ENCODE data around the gene MMP26. TPM values are rescaled to one million over a fixed set of nuclear protein-coding genes. Genes with fewer than 3 reads are reported as not detected.

MMP26 gene
- total and polyA plus RNA-seq, 2 experiments from 2014 or later, result not detected

GRCh38 chr11:4727171-4727570 lies 22.6 kb downstream of the MMP26 start:
- TF ChIP-seq EZH2 (IDR thresholded peaks at IDR 0.05; ENCODE audit: insufficient read depth, poor library complexity, severe bottlenecking) (no peak), EZH2phosphoT487 (IDR thresholded peaks at IDR 0.05; ENCODE audit: insufficient read depth, low read depth) (no peak)
- Histone ChIP-seq H2AFZ (no peak overlapping the region), H3K27ac (no peak overlapping the region), H3K4me1 (ENCODE audit: insufficient read depth) (no peaks in the 10 kb centered on the region), H3K4me2 (ENCODE audit: unreplicated experiment) (no peak overlapping the region), H3K9me2 (ENCODE audit: insufficient read depth) (no peaks in the 10 kb centered on the region), H3F3A (ENCODE audit: insufficient read depth) (no peaks in the 10 kb centered on the region), H3K4me3 (no peak overlapping the region), H3K36me3 (ENCODE audit: low read depth) (no peaks in the 10 kb centered on the region), H4K20me1 (ENCODE audit: insufficient read depth) (no peaks in the 10 kb centered on the region), H3K9me3 (ENCODE audit: low read depth) (no peaks in the 10 kb centered on the region), H3K9ac (no peak overlapping the region), H3K27me3 (replicated peaks; ENCODE audit: insufficient read depth) (no peaks in the 10 kb centered on the region), H3K79me2 (ENCODE audit: insufficient read depth) (no peaks in the 10 kb centered on the region)
- in situ Hi-C loops (cut with MboI), result no loop called here
- no peak for DNase-seq
- WGBS, 2 experiments (ENCODE audit: low coverage in 1 of 2, low lambda C conversion rate in 2 of 2, missing lambda C conversion rate in 2 of 2), result 26 to 39% methylated on average over 2 of the region's 2 CpGs

- Histone ChIP-seq H2AFZ (no peak overlapping the region), H3K9me3 (ENCODE audit: low read depth) (no peaks in the 10 kb centered on the region), H3K79me2 (ENCODE audit: insufficient read depth) (no peaks in the 10 kb centered on the region), H3K4me2 (ENCODE audit: unreplicated experiment) (no peak overlapping the region), H3K9me2 (ENCODE audit: insufficient read depth) (no peaks in the 10 kb centered on the region), H3F3A (ENCODE audit: insufficient read depth) (no peaks in the 10 kb centered on the region), H3K27me3 (replicated peaks; ENCODE audit: insufficient read depth) (no peaks in the 10 kb centered on the region), H3K4me1 (ENCODE audit: insufficient read depth) (no peaks in the 10 kb centered on the region), H3K27ac (no peak overlapping the region), H3K4me3 (no peak overlapping the region), H4K20me1 (ENCODE audit: insufficient read depth) (no peaks in the 10 kb centered on the region), H3K9ac (no peak overlapping the region), H3K36me3 (ENCODE audit: low read depth) (no peaks in the 10 kb centered on the region)
- TF ChIP-seq EZH2phosphoT487 (IDR thresholded peaks at IDR 0.05; ENCODE audit: insufficient read depth, low read depth) (no peak), EZH2 (IDR thresholded peaks at IDR 0.05; ENCODE audit: insufficient read depth, poor library complexity, severe bottlenecking) (no peak)
- no peak for DNase-seq
- 5 to 14% methylated on average over 2 of the region's 2 CpGs for WGBS, 2 experiments (ENCODE audit: low coverage in 1 of 2, low lambda C conversion rate in 2 of 2, missing lambda C conversion rate in 2 of 2)
- in situ Hi-C loops (cut with MboI), result no loop called here
Observed at GRCh38 chr11:4740735-4741134, 36.2 kb downstream of the MMP26 start.

GRCh38 chr11:4748438-4748837 lies 43.9 kb downstream of the MMP26 start:
- Histone ChIP-seq H2AFZ (no peak overlapping the region), H3K9me2 (ENCODE audit: insufficient read depth) (no peaks in the 10 kb centered on the region), H3K4me3 (no peak overlapping the region), H3K9me3 (ENCODE audit: low read depth) (no peaks in the 10 kb centered on the region), H3K27me3 (replicated peaks; ENCODE audit: insufficient read depth) (no peaks in the 10 kb centered on the region), H3F3A (ENCODE audit: insufficient read depth) (no peaks in the 10 kb centered on the region), H3K9ac (no peak overlapping the region), H3K4me2 (ENCODE audit: unreplicated experiment) (no peak overlapping the region), H3K36me3 (ENCODE audit: low read depth) (no peaks in the 10 kb centered on the region), H3K27ac (no peak overlapping the region), H3K79me2 (ENCODE audit: insufficient read depth) (no peaks in the 10 kb centered on the region), H4K20me1 (ENCODE audit: insufficient read depth) (no peaks in the 10 kb centered on the region), H3K4me1 (ENCODE audit: insufficient read depth) (no peaks in the 10 kb centered on the region)
- 24 to 27% methylated on average over 6 of the region's 6 CpGs for WGBS, 2 experiments (ENCODE audit: low coverage in 1 of 2, low lambda C conversion rate in 2 of 2, missing lambda C conversion rate in 2 of 2)
- TF ChIP-seq EZH2phosphoT487 (IDR thresholded peaks at IDR 0.05; ENCODE audit: insufficient read depth, low read depth) (no peak), EZH2 (IDR thresholded peaks at IDR 0.05; ENCODE audit: insufficient read depth, poor library complexity, severe bottlenecking) (no peak)
- in situ Hi-C loops (cut with MboI), result no loop called here
- DNase-seq, result peak; percentile 31

- Histone ChIP-seq H3K9me3 (ENCODE audit: low read depth) (no peaks in the 10 kb centered on the region), H3F3A (ENCODE audit: insufficient read depth) (no peaks in the 10 kb centered on the region), H3K4me3 (no peak overlapping the region), H3K36me3 (ENCODE audit: low read depth) (no peaks in the 10 kb centered on the region), H4K20me1 (ENCODE audit: insufficient read depth) (no peaks in the 10 kb centered on the region), H2AFZ (no peak overlapping the region), H3K4me1 (ENCODE audit: insufficient read depth) (no peaks in the 10 kb centered on the region), H3K27me3 (replicated peaks; ENCODE audit: insufficient read depth) (no peaks in the 10 kb centered on the region), H3K9me2 (ENCODE audit: insufficient read depth) (no peaks in the 10 kb centered on the region), H3K79me2 (ENCODE audit: insufficient read depth) (no peaks in the 10 kb centered on the region), H3K27ac (no peak overlapping the region), H3K9ac (no peak overlapping the region), H3K4me2 (ENCODE audit: unreplicated experiment) (no peak overlapping the region)
- TF ChIP-seq EZH2 (IDR thresholded peaks at IDR 0.05; ENCODE audit: insufficient read depth, poor library complexity, severe bottlenecking) (no peak), EZH2phosphoT487 (IDR thresholded peaks at IDR 0.05; ENCODE audit: insufficient read depth, low read depth) (no peak)
- in situ Hi-C loops (cut with MboI), result no loop called here
- no peak for DNase-seq
- WGBS, 2 experiments (ENCODE audit: low coverage in 1 of 2, low lambda C conversion rate in 2 of 2, missing lambda C conversion rate in 2 of 2), result 15 to 18% methylated on average over 1 of the region's 1 CpG
Observed at GRCh38 chr11:4751201-4751600, 46.6 kb downstream of the MMP26 start.

Other genes starting within 250 kb of the MMP26 start
- not detected in 2 replicates for gene OR52K1, start 222.1 kb upstream of the MMP26 start, total RNA-seq (2014; rRNA removed; shearing (Covaris generic))
- not detected in 2 replicates for gene OR52K1, start 222.1 kb upstream of the MMP26 start, polyA plus RNA-seq (2016; fragmentation: Nextera tagmentation; extraction: Ambion mirVana)
- gene OR52M1, start 159.6 kb upstream of the MMP26 start, total RNA-seq (2014; rRNA removed; shearing (Covaris generic)), result not detected in 2 replicates
- gene OR52M1, start 159.6 kb upstream of the MMP26 start, polyA plus RNA-seq (2016; fragmentation: Nextera tagmentation; extraction: Ambion mirVana), result not detected in 2 replicates
- gene OR52I2, start 123.0 kb upstream of the MMP26 start, total RNA-seq (2014; rRNA removed; shearing (Covaris generic)), result not detected in 2 replicates
- gene OR52I2, start 123.0 kb upstream of the MMP26 start, polyA plus RNA-seq (2016; fragmentation: Nextera tagmentation; extraction: Ambion mirVana), result not detected in 2 replicates
- not detected in 2 replicates for gene OR52I1, start 110.7 kb upstream of the MMP26 start, total RNA-seq (2014; rRNA removed; shearing (Covaris generic))
- gene OR52I1, start 110.7 kb upstream of the MMP26 start, polyA plus RNA-seq (2016; fragmentation: Nextera tagmentation; extraction: Ambion mirVana), result not detected in 2 replicates
- 15.2 and 19.2 TPM in 2 replicates for gene TRIM68, start 96.6 kb upstream of the MMP26 start, total RNA-seq (2014; rRNA removed; shearing (Covaris generic))
- gene TRIM68, start 96.6 kb upstream of the MMP26 start, polyA plus RNA-seq (2016; fragmentation: Nextera tagmentation; extraction: Ambion mirVana), result 5.1 and 5.8 TPM in 2 replicates
- not detected in 2 replicates for gene OR51D1, start 67.3 kb upstream of the MMP26 start, total RNA-seq (2014; rRNA removed; shearing (Covaris generic))
- gene OR51D1, start 67.3 kb upstream of the MMP26 start, polyA plus RNA-seq (2016; fragmentation: Nextera tagmentation; extraction: Ambion mirVana), result not detected in 2 replicates
- not detected in 2 replicates for gene OR51E1, start 60.8 kb upstream of the MMP26 start, total RNA-seq (2014; rRNA removed; shearing (Covaris generic))
- gene OR51E1, start 60.8 kb upstream of the MMP26 start, polyA plus RNA-seq (2016; fragmentation: Nextera tagmentation; extraction: Ambion mirVana), result not detected in 2 replicates
- not detected in 2 replicates for gene OR51E2, start 6.9 kb upstream of the MMP26 start, total RNA-seq (2014; rRNA removed; shearing (Covaris generic))
- not detected in 2 replicates for gene OR51E2, start 6.9 kb upstream of the MMP26 start, polyA plus RNA-seq (2016; fragmentation: Nextera tagmentation; extraction: Ambion mirVana)
- gene OR51F1, start 65.2 kb downstream of the MMP26 start, total RNA-seq (2014; rRNA removed; shearing (Covaris generic)), result not detected in 2 replicates
- gene OR51F1, start 65.2 kb downstream of the MMP26 start, polyA plus RNA-seq (2016; fragmentation: Nextera tagmentation; extraction: Ambion mirVana), result not detected in 2 replicates
- gene OR52R1, start 99.6 kb downstream of the MMP26 start, total RNA-seq (2014; rRNA removed; shearing (Covaris generic)), result not detected in 2 replicates
- not detected in 2 replicates for gene OR52R1, start 99.6 kb downstream of the MMP26 start, polyA plus RNA-seq (2016; fragmentation: Nextera tagmentation; extraction: Ambion mirVana)
- gene OR51F2, start 116.5 kb downstream of the MMP26 start, total RNA-seq (2014; rRNA removed; shearing (Covaris generic)), result not detected in 2 replicates
- gene OR51F2, start 116.5 kb downstream of the MMP26 start, polyA plus RNA-seq (2016; fragmentation: Nextera tagmentation; extraction: Ambion mirVana), result not detected in 2 replicates
- gene OR51S1, start 144.4 kb downstream of the MMP26 start, total RNA-seq (2014; rRNA removed; shearing (Covaris generic)), result not detected in 2 replicates
- not detected in 2 replicates for gene OR51S1, start 144.4 kb downstream of the MMP26 start, polyA plus RNA-seq (2016; fragmentation: Nextera tagmentation; extraction: Ambion mirVana)
- gene OR51T1, start 177.1 kb downstream of the MMP26 start, total RNA-seq (2014; rRNA removed; shearing (Covaris generic)), result not detected in 2 replicates
- not detected in 2 replicates for gene OR51T1, start 177.1 kb downstream of the MMP26 start, polyA plus RNA-seq (2016; fragmentation: Nextera tagmentation; extraction: Ambion mirVana)
- gene OR51A7, start 199.0 kb downstream of the MMP26 start, total RNA-seq (2014; rRNA removed; shearing (Covaris generic)), result not detected in 2 replicates
- gene OR51A7, start 199.0 kb downstream of the MMP26 start, polyA plus RNA-seq (2016; fragmentation: Nextera tagmentation; extraction: Ambion mirVana), result not detected in 2 replicates
- gene OR51G2, start 214.6 kb downstream of the MMP26 start, total RNA-seq (2014; rRNA removed; shearing (Covaris generic)), result not detected in 2 replicates
- not detected in 2 replicates for gene OR51G2, start 214.6 kb downstream of the MMP26 start, polyA plus RNA-seq (2016; fragmentation: Nextera tagmentation; extraction: Ambion mirVana)
- gene OR51G1, start 219.6 kb downstream of the MMP26 start, total RNA-seq (2014; rRNA removed; shearing (Covaris generic)), result not detected in 2 replicates
- not detected in 2 replicates for gene OR51G1, start 219.6 kb downstream of the MMP26 start, polyA plus RNA-seq (2016; fragmentation: Nextera tagmentation; extraction: Ambion mirVana)
- not detected in 2 replicates for gene OR51A4, start 242.8 kb downstream of the MMP26 start, total RNA-seq (2014; rRNA removed; shearing (Covaris generic))
- not detected in 2 replicates for gene OR51A4, start 242.8 kb downstream of the MMP26 start, polyA plus RNA-seq (2016; fragmentation: Nextera tagmentation; extraction: Ambion mirVana)

Data from GM23248 (cell line).